Karpas-422 (cell line): ENCODE data around the gene TNNT1. TPM values are rescaled to one million over a fixed set of nuclear protein-coding genes. Genes with fewer than 3 reads are reported as not detected.

Experiments used
- DNase-seq: peaks from one replicate; pipeline ENCODE4 v3.0.0-alpha.2; 2015
- H2AFZ ChIP-seq: fragments of 200-600 bp; sonication (generic); 2 replicates; pipeline ENCODE4 v1.6.1; 2014; ENCODE audit warnings: antibody characterized with exemption, low read length, mixed read lengths
- H3K27ac ChIP-seq: fragments of 200-600 bp; sonication (generic); 2 replicates; pipeline ENCODE4 v1.5.1; 2014; ENCODE audit warnings: mild to moderate bottlenecking, low read length, moderate library complexity
- H3K27me3 ChIP-seq: fragments of 200-600 bp; sonication (generic); 2 replicates; pipeline ENCODE4 v1.6.1; 2014; ENCODE audit warnings: low read length, mixed read lengths
- H3K36me3 ChIP-seq: fragments of 200-600 bp; sonication (generic); 2 replicates; pipeline ENCODE4 v1.6.1; 2014; ENCODE audit warnings: low read length, mixed read lengths; ENCODE audit not compliant: insufficient read depth
- H3K4me1 ChIP-seq: fragments of 200-600 bp; sonication (generic); 2 replicates; pipeline ENCODE4 v1.6.1; 2014; ENCODE audit warnings: mild to moderate bottlenecking, low read length, mixed read lengths
- H3K4me2 ChIP-seq: fragments of 200-600 bp; sonication (generic); 2 replicates; pipeline ENCODE4 v1.6.1; 2014; ENCODE audit warnings: low read length, low read depth, mild to moderate bottlenecking; ENCODE audit not compliant: poor library complexity, severe bottlenecking
- H3K4me3 ChIP-seq: fragments of 200-600 bp; sonication (generic); 2 replicates; pipeline ENCODE4 v1.5.1; 2014; ENCODE audit warnings: mild to moderate bottlenecking, antibody characterized with exemption, low read length, mixed read lengths
- H3K79me2 ChIP-seq: fragments of 200-600 bp; sonication (generic); 2 replicates; pipeline ENCODE4 v1.6.1; 2014; ENCODE audit warnings: mild to moderate bottlenecking, low read length, mixed read lengths
- H3K9ac ChIP-seq: fragments of 200-600 bp; sonication (generic); 2 replicates; pipeline ENCODE4 v1.6.0; 2014; ENCODE audit warnings: low read length
- H3K9me2 ChIP-seq: fragments of 200-600 bp; sonication (generic), shearing (Covaris generic); replicated peaks from 2 replicates; pipeline ENCODE4 v1.6.0; 2014; ENCODE audit warnings: mild to moderate bottlenecking, low read length, moderate library complexity; ENCODE audit not compliant: insufficient read depth
- H3K9me3 ChIP-seq: fragments of 300-700, 200-600 bp; sonication (generic); 2 replicates; pipeline ENCODE4 v1.6.1; 2014; ENCODE audit warnings: low read length, mixed read lengths
- H4K20me1 ChIP-seq: fragments of 200-600 bp; sonication (generic); 2 replicates; pipeline ENCODE4 v1.6.1; 2014; ENCODE audit warnings: mild to moderate bottlenecking, antibody characterized with exemption, low read length, low read depth; ENCODE audit not compliant: insufficient read depth
- total RNA-seq: library from RNA; depleted of rRNA; stranded (reverse); fragments of >200 nt; shearing (Covaris generic); gene quantifications from 2 replicates; pipeline ENCODE4 v1.2.3, GENCODE V29; 2014; ENCODE audit warnings: low replicate concordance; rRNA removed

The TNNT1 gene, protein sequence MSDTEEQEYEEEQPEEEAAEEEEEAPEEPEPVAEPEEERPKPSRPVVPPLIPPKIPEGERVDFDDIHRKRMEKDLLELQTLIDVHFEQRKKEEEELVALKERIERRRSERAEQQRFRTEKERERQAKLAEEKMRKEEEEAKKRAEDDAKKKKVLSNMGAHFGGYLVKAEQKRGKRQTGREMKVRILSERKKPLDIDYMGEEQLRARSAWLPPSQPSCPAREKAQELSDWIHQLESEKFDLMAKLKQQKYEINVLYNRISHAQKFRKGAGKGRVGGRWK
- 10.4 and 39.0 TPM in 2 replicates for total RNA-seq

- Histone ChIP-seq H3K4me3 (no peak within 1 kb of the TSS), H3K27ac (no peak within 1 kb of the TSS), H3K9me2 (no peaks in the 10 kb centered on the region), H3K27me3 (no peaks in the 10 kb centered on the region), H3K79me2 (no peaks in the 10 kb centered on the region), H3K4me2 (no peak within 1 kb of the TSS), H2AFZ (no peak within 1 kb of the TSS), H3K9me3 (peaks cover 15% of the 10 kb centered on the region), H4K20me1 (no peaks in the 10 kb centered on the region), H3K9ac (no peak within 1 kb of the TSS), H3K4me1 (peaks cover 9% of the 10 kb centered on the region), H3K36me3 (peaks cover 4% of the 10 kb centered on the region; the same call in 1 of the 2 replicates)
- DNase-seq, result no peak
Measured at GRCh38 chr19:55149078-55150003, at the start of gene TNNT1. TNNT1 (minus strand) TSS chr19:55149206; CDS start chr19:55147157, 2,049 bp downstream.

- Histone ChIP-seq H3K9me3 (no peaks in the 10 kb centered on the region), H3K9ac (no peak overlapping the region), H4K20me1 (no peaks in the 10 kb centered on the region), H3K27me3 (no peaks in the 10 kb centered on the region), H3K79me2 (no peaks in the 10 kb centered on the region), H3K9me2 (no peaks in the 10 kb centered on the region), H2AFZ (no peak overlapping the region), H3K4me2 (no peak overlapping the region), H3K27ac (no peak overlapping the region), H3K36me3 (no peaks in the 10 kb centered on the region), H3K4me3 (no peak overlapping the region), H3K4me1 (no peaks in the 10 kb centered on the region)
- no peak for DNase-seq
Measured at GRCh38 chr19:55198651-55199050, 49.6 kb upstream of the TNNT1 start.

GRCh38 chr19:55197528-55197927, 48.5 kb upstream of the TNNT1 start:
- H3K9me3 ChIP-seq, result no peaks in the 10 kb centered on the region
- H4K20me1 ChIP-seq, result no peaks in the 10 kb centered on the region
- H3K79me2 ChIP-seq, result no peaks in the 10 kb centered on the region
- no peak overlapping the region for H2AFZ ChIP-seq
- H3K4me1 ChIP-seq, result no peaks in the 10 kb centered on the region
- no peaks in the 10 kb centered on the region for H3K9me2 ChIP-seq
- no peak overlapping the region for H3K9ac ChIP-seq
- no peaks in the 10 kb centered on the region for H3K27me3 ChIP-seq
- no peak overlapping the region for H3K27ac ChIP-seq
- H3K4me2 ChIP-seq, result no peak overlapping the region
- H3K36me3 ChIP-seq, result no peaks in the 10 kb centered on the region
- H3K4me3 ChIP-seq, result no peak overlapping the region
- peak; percentile 88 for DNase-seq

GRCh38 chr19:55196803-55197202, 47.8 kb upstream of the TNNT1 start:
- no peaks in the 10 kb centered on the region for H3K79me2 ChIP-seq

DNA sequence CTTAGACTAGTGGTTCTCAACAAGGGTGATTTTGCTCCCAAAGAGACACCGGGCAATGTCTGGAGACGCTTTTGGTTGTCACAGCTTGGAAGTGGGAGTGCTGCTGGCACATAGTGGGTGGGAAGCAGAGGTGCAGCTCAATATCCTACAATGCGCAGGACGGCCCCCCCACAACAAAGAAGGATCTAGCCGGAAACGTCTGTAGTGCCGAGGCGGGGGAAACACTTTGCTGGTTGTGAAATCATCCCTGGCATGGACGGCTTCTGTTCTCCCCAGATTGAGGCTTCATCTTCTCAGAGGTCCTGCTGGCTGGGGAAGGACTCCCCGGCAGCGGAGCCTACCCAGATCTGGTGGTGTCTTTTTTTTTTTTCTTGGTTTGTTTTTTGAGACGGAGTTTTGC, 44.5 kb upstream of the TNNT1 start:
- Histone ChIP-seq H2AFZ (no peak overlapping the region), H3K9me3 (no peaks in the 10 kb centered on the region), H3K4me2 (no peak overlapping the region), H3K9me2 (no peaks in the 10 kb centered on the region), H3K36me3 (no peaks in the 10 kb centered on the region), H3K9ac (no peak overlapping the region), H3K4me1 (no peaks in the 10 kb centered on the region), H3K4me3 (no peak overlapping the region), H3K27me3 (no peaks in the 10 kb centered on the region), H3K79me2 (no peaks in the 10 kb centered on the region), H3K27ac (no peak overlapping the region), H4K20me1 (no peaks in the 10 kb centered on the region)
- DNase-seq, result no peak

More at GRCh38 chr19:55196803-55197202, 47.8 kb upstream of the TNNT1 start:
- Histone ChIP-seq H3K27me3 (no peaks in the 10 kb centered on the region), H3K9ac (no peak overlapping the region), H3K9me2 (no peaks in the 10 kb centered on the region), H3K36me3 (no peaks in the 10 kb centered on the region), H3K4me2 (no peak overlapping the region), H3K4me3 (no peak overlapping the region), H3K9me3 (no peaks in the 10 kb centered on the region), H4K20me1 (no peaks in the 10 kb centered on the region), H2AFZ (no peak overlapping the region), H3K27ac (no peak overlapping the region), H3K4me1 (no peaks in the 10 kb centered on the region)
- DNase-seq, result peak; percentile 71

DNA sequence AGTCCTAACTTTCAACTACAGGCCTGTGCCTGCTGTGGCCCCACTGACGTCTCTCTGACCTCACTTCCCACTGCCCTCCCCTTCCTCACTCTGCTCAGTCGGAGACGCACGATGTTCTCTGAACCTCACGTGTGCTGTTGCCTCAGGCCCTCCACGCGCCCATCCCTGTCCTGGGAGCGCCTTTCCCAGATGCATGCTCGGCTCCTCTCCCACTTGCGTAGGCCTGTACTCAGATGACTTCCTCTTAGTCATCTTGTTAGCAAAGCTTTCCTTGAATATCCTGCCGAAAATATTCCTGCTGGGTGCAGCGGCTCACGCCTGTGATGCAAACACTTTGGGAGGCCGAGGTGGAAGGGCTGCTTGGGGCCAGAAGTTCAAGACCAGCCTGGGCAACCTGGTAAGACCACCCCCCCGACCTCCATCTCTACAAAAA, 40.4 kb upstream of the TNNT1 start:
- H2AFZ ChIP-seq, result no peak overlapping the region
- no peaks in the 10 kb centered on the region for H3K36me3 ChIP-seq
- H3K4me3 ChIP-seq, result no peak overlapping the region
- H3K4me1 ChIP-seq, result no peaks in the 10 kb centered on the region
- no peaks in the 10 kb centered on the region for H3K9me3 ChIP-seq
- H3K27ac ChIP-seq, result no peak overlapping the region
- H3K4me2 ChIP-seq, result no peak overlapping the region
- H3K27me3 ChIP-seq, result no peaks in the 10 kb centered on the region
- H3K79me2 ChIP-seq, result no peaks in the 10 kb centered on the region
- no peaks in the 10 kb centered on the region for H3K9me2 ChIP-seq
- H3K9ac ChIP-seq, result no peak overlapping the region
- H4K20me1 ChIP-seq, result no peaks in the 10 kb centered on the region
- DNase-seq, result no peak

- Histone ChIP-seq H3K4me3 (no peak overlapping the region), H3K9me3 (no peaks in the 10 kb centered on the region), H4K20me1 (no peaks in the 10 kb centered on the region), H3K36me3 (no peaks in the 10 kb centered on the region), H3K27me3 (no peaks in the 10 kb centered on the region), H3K9me2 (no peaks in the 10 kb centered on the region), H3K27ac (no peak overlapping the region), H2AFZ (no peak overlapping the region), H3K9ac (no peak overlapping the region), H3K79me2 (no peaks in the 10 kb centered on the region), H3K4me1 (no peaks in the 10 kb centered on the region), H3K4me2 (no peak overlapping the region)
- no peak for DNase-seq
Measured at GRCh38 chr19:55188625-55189024, 39.6 kb upstream of the TNNT1 start.

DNA sequence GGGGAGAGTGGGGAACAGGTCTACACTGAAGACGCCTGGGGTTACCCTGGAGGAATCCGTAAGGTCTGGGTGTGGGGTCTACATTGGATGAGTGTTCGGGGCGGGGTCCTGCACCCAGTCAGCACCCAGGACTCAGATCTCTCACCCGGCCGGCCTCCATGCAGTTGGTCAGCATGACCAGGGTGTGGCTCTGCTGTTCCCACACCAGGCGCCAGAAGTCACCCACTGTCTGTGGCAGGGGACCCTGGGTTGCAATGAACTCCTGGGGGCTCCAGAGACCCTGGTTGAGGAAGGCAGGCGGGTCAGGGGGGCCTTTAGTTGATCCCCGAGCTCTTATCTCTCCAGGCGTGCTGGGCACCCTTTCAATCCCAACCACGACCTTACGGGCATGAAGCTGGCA, 37.1 kb upstream of the TNNT1 start:
- no peak for DNase-seq
- Histone ChIP-seq H3K27ac (no peak overlapping the region), H3K9ac (no peak overlapping the region), H3K27me3 (no peaks in the 10 kb centered on the region), H3K9me2 (no peaks in the 10 kb centered on the region), H3K36me3 (no peaks in the 10 kb centered on the region), H4K20me1 (no peaks in the 10 kb centered on the region), H3K4me2 (no peak overlapping the region), H2AFZ (no peak overlapping the region), H3K4me1 (no peaks in the 10 kb centered on the region), H3K4me3 (no peak overlapping the region), H3K79me2 (no peaks in the 10 kb centered on the region), H3K9me3 (no peaks in the 10 kb centered on the region)
